Fibroblast of lung (primary cell): Measurements from ENCODE around the gene DNTT. TPM values are rescaled to one million over a fixed set of nuclear protein-coding genes. Genes with fewer than 3 reads are reported as not detected.

ENCODE experiments used
- DNase-seq, 2 donors: peaks; one replicate each; pipeline versions ENCODE4 v3.0.0 to v3.0.0-alpha.2; 2010; ENCODE audit warnings: low read depth in 2 of 2
- H2AFZ ChIP-seq: 2 replicates; pipeline ENCODE4 v1.5.1; 2012; ENCODE audit warnings: low read length, control low read depth, inconsistent platforms
- H3K27ac ChIP-seq: 2 replicates; pipeline ENCODE4 v1.5.1; 2011; ENCODE audit warnings: low read length, control low read depth; ENCODE audit not compliant: insufficient read depth
- H3K27me3 ChIP-seq: 2 replicates; pipeline ENCODE4 v1.5.1; 2011; ENCODE audit warnings: mild to moderate bottlenecking, low read length; ENCODE audit not compliant: control insufficient read depth, insufficient read depth
- H3K36me3 ChIP-seq: 2 replicates; pipeline ENCODE4 v1.5.1; 2011; ENCODE audit warnings: low read length; ENCODE audit not compliant: control insufficient read depth, insufficient read depth
- H3K4me1 ChIP-seq: 2 replicates; pipeline ENCODE4 v1.5.1; 2011; ENCODE audit warnings: low read length; ENCODE audit not compliant: control insufficient read depth, insufficient read depth; ENCODE audit errors: extremely low read depth
- H3K4me2 ChIP-seq: 2 replicates; pipeline ENCODE4 v1.5.1; 2011; ENCODE audit warnings: low read length, control low read depth; ENCODE audit not compliant: insufficient read depth; ENCODE audit errors: extremely low read depth
- H3K4me3 ChIP-seq, 4 experiments: fragments of 200-600 bp in 1 of 4; sonication (generic) in 1 of 4; replicated peaks in 1 of 4; 2 replicates each; pipeline ENCODE4 v1.5.1; 2011 to 2016; ENCODE audit warnings: low read length in 4 of 4, low read depth in 3 of 4, mild to moderate bottlenecking in 3 of 4, control low read depth in 2 of 4, inconsistent platforms in 1 of 4, mixed read lengths in 1 of 4; ENCODE audit not compliant: insufficient read depth in 1 of 4; ENCODE audit errors: control extremely low read depth in 1 of 4
- H3K79me2 ChIP-seq: 2 replicates; pipeline ENCODE4 v1.5.1; 2012; ENCODE audit warnings: mild to moderate bottlenecking, low read length, inconsistent platforms; ENCODE audit not compliant: control insufficient read depth, insufficient read depth
- H3K9ac ChIP-seq: 2 replicates; pipeline ENCODE4 v1.5.1; 2011; ENCODE audit warnings: mild to moderate bottlenecking, low read length, control low read depth; ENCODE audit not compliant: insufficient read depth
- H3K9me3 ChIP-seq: 2 replicates; pipeline ENCODE4 v1.5.1; 2012; ENCODE audit warnings: low read depth, low read length; ENCODE audit not compliant: control insufficient read depth, insufficient read depth
- H4K20me1 ChIP-seq: 2 replicates; pipeline ENCODE4 v1.5.1; 2011; ENCODE audit warnings: low read length; ENCODE audit not compliant: control insufficient read depth, insufficient read depth; ENCODE audit errors: extremely low read depth
- CTCF ChIP-seq, 2 donors: IDR thresholded peaks in 1 of 2; conservative IDR thresholded peaks in 1 of 2; 1 replicate in 1 of 2; 2 replicates in 1 of 2; pipeline ENCODE4 v1.5.1; 2011 to 2012; ENCODE audit warnings: low read length in 2 of 2, control low read depth in 1 of 2, inconsistent platforms in 1 of 2, low read depth in 1 of 2, mild to moderate bottlenecking in 1 of 2
- EZH2 ChIP-seq: IDR thresholded peaks from 2 replicates; pipeline ENCODE4 v1.5.1; 2012; ENCODE audit warnings: low read length, control low read depth, mild to moderate bottlenecking; ENCODE audit errors: missing control alignments
- polyA plus RNA-seq, 2 donors: library from polyadenylated mRNA; depleted of rRNA in 1 of 2; stranded (reverse) in 1 of 2; unstranded in 1 of 2; fragments of >200 nt; gene quantifications; 2 replicates each; pipeline ENCODE4 v1.2.1, GENCODE V29; 2011 to 2012; ENCODE audit warnings: missing spikeins in 1 of 2
- total RNA-seq: library from RNA; depleted of rRNA; stranded (reverse); fragments of >200 nt; gene quantifications from 2 replicates; pipeline ENCODE4 v1.2.1, GENCODE V29; 2014

DNTT gene
- total and polyA plus RNA-seq, 2 donors (not counting 1 experiment from before 2014, with no cell fraction given): not detected

DNA sequence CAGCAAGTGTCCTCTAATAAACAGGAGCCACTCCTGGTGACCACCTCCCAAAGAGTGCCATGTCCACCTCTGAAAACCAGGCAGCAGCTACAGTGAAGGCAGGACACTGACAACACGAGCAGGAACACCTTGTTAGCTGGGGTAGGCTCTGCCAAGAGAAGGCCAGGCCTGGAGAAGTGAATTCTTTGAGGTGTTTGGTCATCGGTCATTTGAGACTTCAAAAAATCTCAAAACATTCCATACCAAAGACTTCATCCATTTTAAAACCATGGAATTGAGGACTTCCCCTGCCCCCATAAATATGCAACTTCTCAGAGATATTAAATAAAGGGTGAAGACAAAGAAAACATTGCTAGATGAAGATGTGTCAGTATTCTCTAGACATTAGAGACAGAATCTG lies 82.9 kb downstream of the DNTT start:
- no peaks in the 10 kb centered on the region for H3K4me1 ChIP-seq
- H3K4me2 ChIP-seq: no peak overlapping the region
- no peak overlapping the region for H3K9ac ChIP-seq
- no peaks in the 10 kb centered on the region for H3K36me3 ChIP-seq
- H3K9me3 ChIP-seq: no peaks in the 10 kb centered on the region
- no peak overlapping the region for H2AFZ ChIP-seq
- H3K27me3 ChIP-seq: no peaks in the 10 kb centered on the region
- H3K27ac ChIP-seq: no peak overlapping the region
- no peaks in the 10 kb centered on the region for H3K79me2 ChIP-seq
- H4K20me1 ChIP-seq: no peaks in the 10 kb centered on the region
- TF ChIP-seq EZH2 (no peak), CTCF (conservative IDR thresholded peaks at IDR 0.05 in 1 of 2, IDR thresholded peaks at IDR 0.05 in 1 of 2; ENCODE audit: low read depth in 1 of 2, low read length in 2 of 2) (no peak)
- peak in 1 of 2 donors; percentile 59 for DNase-seq
- H3K4me3 ChIP-seq: no peak overlapping the region

GRCh38 chr10:96387601-96388000 lies 83.4 kb downstream of the DNTT start:
- TF ChIP-seq EZH2 (no peak), CTCF (conservative IDR thresholded peaks at IDR 0.05 in 1 of 2, IDR thresholded peaks at IDR 0.05 in 1 of 2; ENCODE audit: low read depth in 1 of 2, low read length in 2 of 2) (no peak)
- Histone ChIP-seq H4K20me1 (no peaks in the 10 kb centered on the region), H3K9ac (no peak overlapping the region), H3K27ac (no peak overlapping the region), H3K4me2 (no peak overlapping the region), H3K36me3 (no peaks in the 10 kb centered on the region), H3K4me3 (no peak overlapping the region), H3K79me2 (no peaks in the 10 kb centered on the region), H3K4me1 (no peaks in the 10 kb centered on the region), H3K27me3 (no peaks in the 10 kb centered on the region), H2AFZ (no peak overlapping the region), H3K9me3 (no peaks in the 10 kb centered on the region)
- DNase-seq: peak in 1 of 2 donors; percentile 29

Other genes starting within 250 kb of the DNTT start
- gene ZNF518A, start 174.1 kb upstream of the DNTT start, total RNA-seq: 16.4 and 19.0 TPM in 2 replicates
- 4.0 and 5.2 TPM in 2 replicates for gene ZNF518A, start 174.1 kb upstream of the DNTT start, polyA plus RNA-seq
- gene BLNK, start 32.9 kb upstream of the DNTT start, total RNA-seq: 0.33 and 0.51 TPM in 2 replicates
- not detected in 2 replicates for gene BLNK, start 32.9 kb upstream of the DNTT start, polyA plus RNA-seq
- gene OPALIN, start 54.6 kb downstream of the DNTT start, total RNA-seq: not detected in 2 replicates
- gene OPALIN, start 54.6 kb downstream of the DNTT start, polyA plus RNA-seq: not detected in 2 replicates
- gene TLL2, start 209.5 kb downstream of the DNTT start, total RNA-seq: 0.17 and 0.26 TPM in 2 replicates
- gene TLL2, start 209.5 kb downstream of the DNTT start, polyA plus RNA-seq: 0.01 and 0.05 TPM in 2 replicates